Activated CD8-positive, alpha-beta T cell treated with anti-CD3 and anti-CD28 coated beads for 36 hours (primary cell): Measurements from ENCODE around the gene GRB10. TPM values are rescaled to one million over a fixed set of nuclear protein-coding genes. Genes with fewer than 3 reads are reported as not detected.

ENCODE experiments used
- ATAC-seq: fragments of 200-7000 bp; cut with Tn5 transposase; one replicate; pipeline ENCODE4 v1.10.0; 2021; ENCODE audit warnings: mild to moderate bottlenecking, moderate library complexity
- CTCF ChIA-PET: fragments of 350-600 bp; sonication (Branson Sonifier 250); formaldehyde crosslinking; loops from one replicate; lab custom pipeline; 2021; ENCODE audit warnings: antibody characterized with exemption; lab: Charles Lee
- POLR2A ChIA-PET: fragments of 350-600 bp; sonication (Branson Sonifier 250); formaldehyde crosslinking; loops from one replicate; lab custom pipeline; 2021; ENCODE audit warnings: antibody characterized with exemption; lab: Charles Lee
- DNase-seq: peaks from one replicate; pipeline ENCODE4 v3.0.0-alpha.2; 2020
- H3K27ac Mint-ChIP-seq: one replicate; pipeline ENCODE4 v1.8.0; 2021; ENCODE audit warnings: mild to moderate bottlenecking, mixed read lengths
- H3K27me3 Mint-ChIP-seq: one replicate; pipeline ENCODE4 v1.8.0; 2021; ENCODE audit warnings: mixed read lengths
- H3K36me3 Mint-ChIP-seq: one replicate; pipeline ENCODE4 v1.8.0; 2021; ENCODE audit warnings: low read depth, mixed read lengths
- H3K4me1 Mint-ChIP-seq: one replicate; pipeline ENCODE4 v1.8.0; 2021; ENCODE audit warnings: low read depth, mixed read lengths
- H3K4me3 Mint-ChIP-seq: one replicate; pipeline ENCODE4 v1.8.0; 2021; ENCODE audit warnings: mild to moderate bottlenecking, moderate library complexity, mixed read lengths
- H3K9me3 Mint-ChIP-seq: one replicate; pipeline ENCODE4 v1.8.0; 2021; ENCODE audit warnings: mixed read lengths
- intact Hi-C: fragments of 100-400 bp; cut with micrococcal nuclease; formaldehyde crosslinking; loops from one replicate; pipeline ENCODE4 v1.10.0; 2022
- total RNA-seq, 2 experiments: library from RNA; stranded (reverse); gene quantifications; one replicate each; pipeline ENCODE4 v1.2.3, GENCODE V29; 2021
- TF ChIP-seq, protein P1 (sequence below): fragments of 200-600 bp; IDR thresholded peaks from one replicate; pipeline ENCODE4 v1.8.0; 2022; ENCODE audit warnings: antibody characterized with exemption, mild to moderate bottlenecking

The GRB10 gene
- total RNA-seq, 2 experiments from 2014 or later = 5.6 to 6.9 TPM

DNA sequence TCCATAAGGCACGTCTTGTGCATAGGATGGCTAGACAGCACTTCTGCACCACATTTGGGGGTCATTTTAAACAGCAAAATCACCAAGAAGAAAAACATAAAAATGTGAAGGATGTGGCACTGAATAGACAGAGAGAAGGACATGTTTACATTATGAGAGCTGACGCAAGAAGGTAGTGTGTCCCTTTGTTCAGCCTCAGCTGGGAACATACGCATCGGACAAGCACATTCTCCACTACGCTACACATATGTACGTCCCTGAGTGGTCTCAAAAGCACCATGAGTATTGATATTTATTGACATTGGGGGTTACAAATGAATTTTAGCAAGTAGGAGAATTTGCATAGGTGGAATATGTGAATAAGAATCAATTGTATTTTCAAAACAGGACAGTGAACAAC is 237.7 kb downstream of the GRB10 start:
- no peak for DNase-seq
- ChIA-PET POLR2A (interaction anchor here (0.5 kb wide), 1 partner anchor 506 kb away, joined by 3 read pairs; no protein-coding TSS in a partner anchor), CTCF (interaction anchor here (0.9 kb wide), 1 partner anchor 77 kb away, joined by 3 read pairs; no protein-coding TSS in a partner anchor)

DNA sequence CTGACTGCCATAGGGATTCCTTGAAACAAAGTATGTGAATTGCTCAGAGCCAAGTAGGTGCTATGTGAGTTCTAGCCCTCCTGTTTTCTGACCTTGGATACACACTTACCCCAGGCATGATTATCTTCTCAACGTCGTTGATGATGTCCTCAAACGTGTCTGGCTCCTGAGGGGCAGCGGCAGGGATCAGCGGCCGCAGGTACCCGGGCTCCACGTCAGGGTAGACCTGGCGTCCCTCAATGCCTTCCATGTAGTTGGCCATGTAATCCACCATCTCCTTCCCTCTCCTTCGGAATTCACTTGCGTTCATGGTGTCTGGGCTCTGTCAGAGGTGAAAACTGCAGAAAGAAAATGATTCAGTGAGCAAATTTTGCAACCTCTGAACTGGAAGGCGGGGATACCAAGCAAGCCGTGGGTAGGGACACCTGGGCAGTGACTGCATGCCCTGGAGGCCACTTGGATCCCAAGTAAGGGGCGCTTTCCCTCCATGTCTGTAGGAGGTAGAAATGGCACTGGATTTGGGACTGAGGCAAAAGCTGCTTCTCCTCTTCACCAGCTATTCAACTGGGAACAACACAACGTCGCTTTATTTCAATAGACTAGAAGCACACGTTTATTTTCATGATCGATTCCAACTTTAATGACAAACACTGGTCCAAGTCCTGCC is 238.8 kb downstream of the GRB10 start:
- CTCF ChIA-PET = no interaction called here

More for the DNA sequence above, 237.7 kb downstream of the GRB10 start:
- ATAC-seq = no peak
- H3K9me3 Mint-ChIP-seq = no peaks in the 10 kb centered on the region
- no peak overlapping the region for H3K4me3 Mint-ChIP-seq
- TF ChIP-seq, protein P1, sequence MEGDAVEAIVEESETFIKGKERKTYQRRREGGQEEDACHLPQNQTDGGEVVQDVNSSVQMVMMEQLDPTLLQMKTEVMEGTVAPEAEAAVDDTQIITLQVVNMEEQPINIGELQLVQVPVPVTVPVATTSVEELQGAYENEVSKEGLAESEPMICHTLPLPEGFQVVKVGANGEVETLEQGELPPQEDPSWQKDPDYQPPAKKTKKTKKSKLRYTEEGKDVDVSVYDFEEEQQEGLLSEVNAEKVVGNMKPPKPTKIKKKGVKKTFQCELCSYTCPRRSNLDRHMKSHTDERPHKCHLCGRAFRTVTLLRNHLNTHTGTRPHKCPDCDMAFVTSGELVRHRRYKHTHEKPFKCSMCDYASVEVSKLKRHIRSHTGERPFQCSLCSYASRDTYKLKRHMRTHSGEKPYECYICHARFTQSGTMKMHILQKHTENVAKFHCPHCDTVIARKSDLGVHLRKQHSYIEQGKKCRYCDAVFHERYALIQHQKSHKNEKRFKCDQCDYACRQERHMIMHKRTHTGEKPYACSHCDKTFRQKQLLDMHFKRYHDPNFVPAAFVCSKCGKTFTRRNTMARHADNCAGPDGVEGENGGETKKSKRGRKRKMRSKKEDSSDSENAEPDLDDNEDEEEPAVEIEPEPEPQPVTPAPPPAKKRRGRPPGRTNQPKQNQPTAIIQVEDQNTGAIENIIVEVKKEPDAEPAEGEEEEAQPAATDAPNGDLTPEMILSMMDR = no peak
- intact Hi-C loops = no loop called here
- no peaks in the 10 kb centered on the region for H3K36me3 Mint-ChIP-seq
- peaks cover 1% of the 10 kb centered on the region for H3K27me3 Mint-ChIP-seq
- no peaks in the 10 kb centered on the region for H3K4me1 Mint-ChIP-seq
- H3K27ac Mint-ChIP-seq = no peak overlapping the region

DNA sequence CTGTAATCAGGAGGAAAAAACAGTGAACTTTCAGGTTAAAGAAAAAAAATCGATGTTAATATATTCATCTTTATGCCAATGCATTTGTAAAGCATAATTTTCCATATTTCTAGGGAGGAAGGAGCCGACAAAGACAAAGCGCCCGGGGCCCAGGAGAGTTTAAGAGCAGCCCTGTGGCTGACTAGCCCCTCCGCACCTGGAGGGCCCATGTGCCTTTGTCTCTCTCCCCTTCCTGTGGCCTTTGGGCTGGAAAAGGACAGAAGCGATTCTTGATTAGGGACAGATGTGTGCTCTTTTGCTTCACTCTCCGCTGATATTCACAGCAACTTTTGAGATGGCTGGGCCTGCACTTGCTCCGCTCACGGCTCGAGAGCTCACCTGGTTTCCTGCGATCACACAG is 240.6 kb downstream of the GRB10 start:
- no peak for DNase-seq
- intact Hi-C loops = no loop called here
- Mint-ChIP-seq H3K27me3 (peaks cover 1% of the 10 kb centered on the region), H3K4me3 (no peak overlapping the region), H3K27ac (no peak overlapping the region), H3K4me1 (no peaks in the 10 kb centered on the region), H3K36me3 (no peaks in the 10 kb centered on the region), H3K9me3 (no peaks in the 10 kb centered on the region)
- ChIA-PET CTCF (no interaction called here), POLR2A (no interaction called here)
- TF ChIP-seq, protein P1 = no peak
- no peak for ATAC-seq

More for the DNA sequence above, 238.8 kb downstream of the GRB10 start:
- POLR2A ChIA-PET = no interaction called here
- ATAC-seq (no peak), DNase-seq (no peak)
- Mint-ChIP-seq H3K9me3 (no peaks in the 10 kb centered on the region), H3K27me3 (peaks cover 1% of the 10 kb centered on the region), H3K4me3 (no peak overlapping the region), H3K36me3 (no peaks in the 10 kb centered on the region), H3K4me1 (no peaks in the 10 kb centered on the region), H3K27ac (no peak overlapping the region)
- TF ChIP-seq, protein P1 = no peak
- intact Hi-C loops = no loop called here

DNA sequence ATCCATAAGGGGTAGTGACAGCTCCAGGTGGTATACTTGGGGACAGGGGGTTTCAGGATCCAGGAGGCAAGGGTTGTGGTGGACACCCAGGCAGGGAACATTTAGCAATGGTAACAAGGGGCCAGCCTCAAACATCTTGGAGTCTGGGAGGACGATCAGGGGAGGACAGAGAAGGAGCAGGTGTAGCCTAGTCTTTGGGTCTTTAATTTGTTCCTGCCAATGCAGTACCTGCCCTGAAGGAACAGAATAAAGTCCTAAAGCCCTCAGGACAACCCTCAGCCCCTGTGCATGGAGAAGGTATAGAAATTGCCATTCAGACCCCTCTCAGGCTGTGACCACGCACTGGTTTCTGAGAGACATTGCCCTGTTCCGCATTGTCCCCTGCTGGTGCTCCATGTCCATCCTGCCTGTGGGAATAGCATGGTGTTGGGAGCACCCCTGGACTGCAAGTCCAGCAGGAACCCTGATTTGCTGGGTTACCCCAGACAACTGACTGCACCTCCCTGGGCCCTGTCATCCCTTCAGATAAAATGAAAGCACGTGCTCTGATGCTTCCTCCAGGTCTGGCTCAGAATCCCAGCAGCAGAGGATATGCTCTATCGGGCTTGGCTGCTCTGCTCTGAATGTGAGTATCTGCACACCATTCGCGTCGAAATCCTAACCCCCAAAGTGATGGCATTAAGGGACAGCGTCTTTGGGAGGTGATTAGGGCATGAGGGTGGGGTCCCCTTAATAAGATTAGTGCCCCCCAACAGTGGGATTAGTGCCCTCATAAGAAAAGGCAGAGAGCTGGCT is 241.7 kb downstream of the GRB10 start:
- ATAC-seq = no peak
- no peak for DNase-seq
- Mint-ChIP-seq H3K27me3 (peaks cover 1% of the 10 kb centered on the region), H3K27ac (no peak overlapping the region), H3K4me1 (no peaks in the 10 kb centered on the region), H3K36me3 (no peaks in the 10 kb centered on the region), H3K9me3 (no peaks in the 10 kb centered on the region), H3K4me3 (no peak overlapping the region)
- ChIA-PET POLR2A (no interaction called here), CTCF (interaction anchor here (1.8 kb wide), 1 partner anchor 72 kb away, joined by 4 read pairs; no protein-coding TSS in a partner anchor)
- TF ChIP-seq, protein P1 = no peak
- intact Hi-C loops = no loop called here

Other genes with a start within 250 kb of the GRB10 start
- gene DDC, start 217.5 kb downstream of the GRB10 start, total RNA-seq = 1 to 10 TPM in 1 of 2 experiments, under 1 TPM in 1; 0.36 to 1.2 TPM